CD4-positive, alpha-beta T cell treated with Interleukin-4 for 4 hours (primary cell): ENCODE measurements around the gene SPDYE17.
"Not testable (repeated sequence)": the region's sequence is repeated elsewhere in the genome, so short reads cannot be mapped to it uniquely, and the experiment has no call there.

Experiments used
- DNase-seq: peaks from one replicate; pipeline ENCODE4 v3.0.0-alpha.2; 2020

The SPDYE17 gene, protein sequence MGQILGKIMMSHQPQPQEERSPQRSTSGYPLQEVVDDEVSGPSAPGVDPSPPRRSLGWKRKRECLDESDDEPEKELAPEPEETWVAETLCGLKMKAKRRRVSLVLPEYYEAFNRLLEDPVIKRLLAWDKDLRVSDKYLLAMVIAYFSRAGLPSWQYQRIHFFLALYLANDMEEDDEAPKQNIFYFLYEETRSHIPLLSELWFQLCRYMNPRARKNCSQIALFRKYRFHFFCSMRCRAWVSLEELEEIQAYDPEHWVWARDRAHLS

GRCh38 chr7:77032261-77032660, at the start of gene SPDYE17:
Gene SPDYE17, minus strand, starts transcription at chr7:77032361. Its CDS starts 1,791 bp downstream, at chr7:77030570.
- DNase-seq, result not testable (repeated sequence)

DNA sequence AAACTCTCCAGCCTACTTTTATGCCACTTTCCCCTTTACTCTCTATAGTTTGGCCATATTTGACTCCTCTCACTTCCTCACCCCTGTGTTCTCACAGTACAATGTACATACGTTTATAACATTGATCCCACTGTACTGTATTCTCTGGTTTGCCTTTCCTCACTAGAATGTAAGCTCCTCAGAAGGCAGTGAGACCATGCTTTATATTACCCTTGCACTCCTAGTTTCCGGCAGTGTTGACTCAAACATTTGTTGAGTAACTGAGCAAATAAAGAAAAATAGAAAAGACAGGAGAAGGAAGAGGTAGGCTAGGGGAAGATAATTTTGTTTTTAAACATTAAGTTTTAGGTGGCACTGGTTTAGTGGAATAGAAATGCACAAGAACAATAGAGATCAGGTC, 48.1 kb upstream of the SPDYE17 start:
- DNase-seq, result not testable (repeated sequence)

DNA sequence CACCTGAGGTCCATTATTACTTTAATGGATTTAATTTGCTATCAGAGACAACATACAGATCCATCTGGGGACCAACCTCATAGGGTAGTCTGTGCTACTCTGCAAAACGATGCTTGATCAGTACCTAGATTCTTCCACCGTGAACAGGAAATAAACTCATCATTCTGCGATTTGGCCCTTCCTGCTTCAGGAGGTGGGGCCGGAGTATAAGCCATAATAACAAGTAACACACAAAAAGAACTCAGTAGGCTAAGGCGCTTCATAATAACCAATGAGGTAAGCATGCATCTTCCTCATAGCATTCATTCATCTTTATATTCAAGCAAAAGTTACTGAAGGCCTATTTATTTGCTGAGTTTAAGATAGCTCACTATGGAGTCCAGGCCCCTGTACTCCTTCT, 47.5 kb upstream of the SPDYE17 start:
- not testable (repeated sequence) for DNase-seq

- DNase-seq, result not testable (repeated sequence)
Observed at GRCh38 chr7:77079112-77079511, 47.0 kb upstream of the SPDYE17 start.

- not testable (repeated sequence) for DNase-seq
Observed at GRCh38 chr7:77077060-77077459, 44.9 kb upstream of the SPDYE17 start.

DNA sequence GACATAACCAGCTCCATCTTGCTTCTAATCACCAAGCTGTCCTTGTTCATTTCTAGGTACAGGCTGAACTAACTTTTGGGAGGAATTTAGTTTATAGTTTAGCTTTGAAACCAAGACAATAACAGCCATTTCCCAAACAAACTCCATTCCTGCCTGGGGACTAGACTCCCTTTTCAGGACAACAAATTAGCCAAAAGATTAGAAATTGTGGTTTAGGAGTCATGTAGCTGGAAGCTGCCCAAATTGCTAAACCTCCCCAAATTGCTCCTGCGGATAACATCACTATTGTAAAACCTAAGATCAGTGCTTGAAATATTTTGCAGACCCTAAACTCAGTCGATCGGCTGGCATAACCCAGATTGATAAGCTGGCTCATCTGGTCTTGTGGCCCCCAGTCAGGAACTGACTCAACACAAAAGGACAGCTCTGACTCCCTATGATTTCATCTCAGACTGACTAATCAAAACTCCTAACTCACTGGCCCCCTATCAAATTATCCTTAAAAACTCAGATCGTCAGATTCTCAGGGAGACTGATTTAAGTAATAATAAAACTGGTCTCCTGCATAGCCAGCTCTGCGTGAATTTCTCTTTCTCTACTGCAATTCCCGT, 42.7 kb upstream of the SPDYE17 start:
- DNase-seq, result not testable (repeated sequence)

DNA sequence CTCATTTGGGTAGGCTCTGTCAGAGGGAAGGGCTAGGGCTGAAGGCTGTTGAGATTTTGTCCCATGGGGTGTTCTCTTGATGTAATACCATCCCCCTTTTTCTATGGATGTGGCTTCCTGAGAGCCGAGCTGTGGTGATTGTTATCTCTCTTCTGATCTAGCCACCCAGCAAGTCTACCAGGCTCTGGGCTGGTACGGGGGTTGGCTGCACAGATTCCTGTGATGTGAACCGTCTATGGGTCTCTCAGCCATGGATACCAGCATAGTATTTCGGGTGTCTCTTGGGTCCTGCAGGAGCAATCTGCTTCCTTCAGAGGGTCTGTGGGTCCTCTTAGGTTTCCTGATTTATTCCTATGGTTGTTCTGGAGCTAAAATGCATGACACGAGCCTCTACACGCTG, 38.9 kb upstream of the SPDYE17 start:
- not testable (repeated sequence) for DNase-seq

- DNase-seq, result not testable (repeated sequence)
Observed at GRCh38 chr7:77065869-77066268, 33.7 kb upstream of the SPDYE17 start.

DNA sequence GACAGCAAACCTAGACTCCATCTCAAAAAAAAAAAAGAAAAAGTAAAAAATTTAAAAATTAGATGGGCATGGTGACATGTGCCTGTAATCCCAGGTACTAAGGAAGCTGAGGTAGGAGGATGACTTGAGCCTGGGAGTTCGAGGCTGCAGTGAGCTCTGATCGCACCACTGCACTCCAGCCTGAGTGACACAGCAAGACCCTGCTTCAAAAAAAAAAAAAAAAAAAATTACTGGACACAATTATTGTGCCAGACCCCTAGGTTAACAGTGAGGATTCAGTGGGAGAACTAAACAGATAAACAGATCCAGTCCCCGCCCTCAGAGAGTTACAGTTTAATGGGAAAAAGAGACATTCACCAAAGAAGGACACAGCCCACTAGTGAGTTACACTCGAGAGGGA, 31.6 kb upstream of the SPDYE17 start:
- not testable (repeated sequence) for DNase-seq

- not testable (repeated sequence) for DNase-seq
Observed at GRCh38 chr7:77062557-77062956, 30.4 kb upstream of the SPDYE17 start, which contains the start of gene SPDYE18. Gene SPDYE18, minus strand, starts transcription at chr7:77062558. Its CDS starts 2,046 bp downstream, at chr7:77060512.

DNA sequence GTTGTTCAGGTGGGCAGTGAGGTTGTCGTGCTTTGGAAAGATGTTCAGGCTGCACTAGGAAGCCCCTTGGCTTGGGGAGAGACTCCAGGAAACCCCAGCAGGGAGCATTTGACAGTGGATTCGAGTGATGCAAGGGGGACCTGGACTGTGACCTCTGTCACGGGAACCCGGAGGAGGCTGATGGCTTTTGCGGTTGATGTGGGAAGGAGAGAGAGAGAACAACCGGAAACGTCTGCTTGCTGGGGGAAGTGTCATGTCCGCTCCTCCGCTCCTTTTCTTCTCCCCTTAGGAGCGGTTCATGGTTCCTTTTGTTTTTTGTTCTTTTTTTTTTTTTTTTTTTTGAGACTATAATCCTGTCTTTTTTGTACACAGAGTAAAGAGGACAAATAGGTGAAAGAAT, 5.8 kb downstream of the SPDYE17 start:
- DNase-seq, result not testable (repeated sequence)

DNA sequence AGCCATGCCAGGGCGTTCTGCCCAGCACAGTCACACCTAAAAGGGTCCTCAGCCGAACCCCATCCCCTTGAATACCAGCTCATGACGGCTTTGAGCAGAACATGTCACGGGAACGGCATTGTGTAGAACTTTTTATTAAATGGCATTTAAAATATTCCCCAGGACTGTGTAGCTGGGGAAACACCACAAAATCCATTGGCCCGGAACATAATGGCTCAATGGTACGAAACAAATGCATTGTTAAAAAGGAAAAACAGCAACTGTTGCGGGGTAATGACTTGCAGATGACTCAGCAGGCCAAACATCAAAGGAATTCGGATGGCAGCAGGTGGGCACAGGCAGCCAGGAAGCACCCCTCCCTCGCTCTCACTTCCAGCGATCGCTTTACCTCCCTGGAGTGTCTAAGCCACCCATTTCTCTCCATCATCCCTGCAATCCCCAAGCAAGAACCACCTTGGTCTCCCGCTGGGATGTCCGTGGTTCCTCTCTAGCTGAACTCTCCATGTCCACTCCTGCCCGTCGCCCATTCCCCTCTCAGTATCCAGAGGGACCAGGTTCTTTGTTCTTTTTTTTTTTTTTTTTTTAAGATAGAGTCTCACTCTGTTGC, 22.0 kb downstream of the SPDYE17 start:
- DNase-seq, result not testable (repeated sequence)

DNA sequence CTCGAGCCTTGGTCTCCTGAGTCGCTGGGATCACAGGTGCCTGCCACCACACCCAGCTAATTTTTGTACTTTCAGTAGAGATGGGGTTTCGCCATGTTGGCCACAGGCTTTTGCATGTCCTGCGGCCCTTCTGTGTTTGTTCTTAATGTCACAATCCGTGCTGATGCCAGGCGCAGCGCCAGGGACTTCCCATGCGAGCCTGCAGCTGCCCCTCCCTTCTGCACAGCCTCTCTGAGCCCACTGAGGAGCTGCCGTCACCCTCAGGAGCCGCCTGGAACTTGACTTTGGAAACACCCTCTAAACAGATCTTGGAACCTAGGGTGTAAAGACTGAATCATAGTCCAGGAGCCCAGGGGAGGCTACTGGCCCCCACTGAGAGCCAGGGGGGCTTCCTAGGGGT, 24.2 kb downstream of the SPDYE17 start:
- DNase-seq, result not testable (repeated sequence)

- not testable (repeated sequence) for DNase-seq
Observed at GRCh38 chr7:77006127-77007110, 25.7 kb downstream of the SPDYE17 start.

- DNase-seq, result not testable (repeated sequence)
Observed at GRCh38 chr7:77005461-77006057, 26.6 kb downstream of the SPDYE17 start.

DNA sequence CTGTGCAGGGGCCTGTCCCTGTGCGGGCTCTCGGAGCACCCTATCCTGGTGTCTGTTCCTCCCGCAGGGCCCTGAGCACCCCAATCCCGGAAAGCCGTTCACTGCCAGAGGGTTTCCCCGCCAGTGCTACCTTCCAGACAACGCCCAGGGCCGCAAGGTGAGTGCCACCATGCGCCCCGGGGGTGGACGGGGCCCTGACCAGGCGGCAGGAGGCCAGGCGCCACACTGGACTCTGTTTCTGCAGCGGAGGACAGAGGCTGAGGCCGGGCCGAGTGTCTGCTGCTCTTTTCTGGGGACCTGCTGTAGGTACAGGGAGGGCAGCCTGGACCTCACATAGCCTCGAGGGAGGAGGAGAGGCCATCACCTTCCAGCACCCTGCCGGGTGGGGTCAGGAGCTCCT, 28.0 kb downstream of the SPDYE17 start:
- not testable (repeated sequence) for DNase-seq

- DNase-seq, result not testable (repeated sequence)
Observed at GRCh38 chr7:77003241-77003640, 28.9 kb downstream of the SPDYE17 start.

DNA sequence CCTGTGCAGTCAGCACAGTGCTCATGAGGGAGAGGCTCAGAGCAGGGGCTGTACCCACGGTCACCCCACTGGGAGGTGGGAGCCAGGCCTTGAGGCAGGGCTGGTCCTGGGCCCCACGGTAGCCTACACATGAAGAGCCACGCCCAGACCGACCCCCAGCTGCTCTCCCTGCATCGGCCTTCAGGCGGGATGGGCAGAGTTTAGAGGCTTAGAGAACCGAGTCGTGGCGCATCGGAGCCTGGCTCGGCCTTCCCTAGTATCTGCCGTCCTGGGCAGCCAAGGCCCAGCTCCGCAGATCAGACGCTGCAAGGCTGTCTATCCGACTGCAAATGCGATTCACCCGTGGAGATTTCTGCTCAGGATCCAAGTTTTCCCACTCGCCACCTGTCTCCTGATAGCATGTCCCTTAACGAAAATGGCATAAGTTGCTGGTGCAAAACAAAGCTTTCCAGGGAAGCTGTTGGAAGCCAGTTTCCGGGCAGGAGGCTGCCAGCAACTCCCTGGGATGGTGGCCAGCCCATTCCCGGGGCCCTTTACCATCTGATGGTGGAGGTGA, 29.4 kb downstream of the SPDYE17 start:
- DNase-seq, result not testable (repeated sequence)

- not testable (repeated sequence) for DNase-seq
Observed at GRCh38 chr7:77002104-77002503, 30.1 kb downstream of the SPDYE17 start.

DNA sequence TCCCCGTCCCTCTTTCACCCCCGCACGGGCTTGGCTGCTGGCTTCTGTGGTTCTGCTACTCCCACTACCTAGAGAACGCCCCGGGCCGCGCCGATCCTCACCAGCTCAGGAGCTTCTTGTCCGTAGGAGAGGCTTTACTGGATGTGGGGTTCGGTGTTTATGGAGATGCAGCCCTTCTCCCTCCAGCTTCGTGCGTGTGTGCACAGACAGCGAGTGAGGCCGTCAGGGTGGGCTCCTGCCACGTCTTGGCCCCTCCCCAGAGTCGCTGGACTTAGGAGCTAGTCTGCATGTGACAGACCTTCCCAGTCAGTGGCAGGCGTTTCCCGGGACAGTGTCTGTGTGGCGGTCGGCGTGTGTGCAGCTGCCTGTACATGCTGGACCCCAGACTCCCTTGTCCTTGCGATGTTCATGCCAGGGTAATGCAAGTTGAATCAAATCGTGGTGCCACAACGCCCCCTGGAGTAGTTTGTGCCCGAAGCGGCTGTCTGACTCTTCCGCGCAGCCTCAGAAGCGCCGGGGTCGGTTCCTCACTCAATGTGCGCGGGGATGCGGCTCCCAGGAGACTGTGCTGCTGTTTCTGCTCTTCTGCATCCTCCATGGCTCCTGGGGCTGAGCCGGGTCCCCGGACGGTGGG, 32.6 kb downstream of the SPDYE17 start:
- DNase-seq, result not testable (repeated sequence)

DNA sequence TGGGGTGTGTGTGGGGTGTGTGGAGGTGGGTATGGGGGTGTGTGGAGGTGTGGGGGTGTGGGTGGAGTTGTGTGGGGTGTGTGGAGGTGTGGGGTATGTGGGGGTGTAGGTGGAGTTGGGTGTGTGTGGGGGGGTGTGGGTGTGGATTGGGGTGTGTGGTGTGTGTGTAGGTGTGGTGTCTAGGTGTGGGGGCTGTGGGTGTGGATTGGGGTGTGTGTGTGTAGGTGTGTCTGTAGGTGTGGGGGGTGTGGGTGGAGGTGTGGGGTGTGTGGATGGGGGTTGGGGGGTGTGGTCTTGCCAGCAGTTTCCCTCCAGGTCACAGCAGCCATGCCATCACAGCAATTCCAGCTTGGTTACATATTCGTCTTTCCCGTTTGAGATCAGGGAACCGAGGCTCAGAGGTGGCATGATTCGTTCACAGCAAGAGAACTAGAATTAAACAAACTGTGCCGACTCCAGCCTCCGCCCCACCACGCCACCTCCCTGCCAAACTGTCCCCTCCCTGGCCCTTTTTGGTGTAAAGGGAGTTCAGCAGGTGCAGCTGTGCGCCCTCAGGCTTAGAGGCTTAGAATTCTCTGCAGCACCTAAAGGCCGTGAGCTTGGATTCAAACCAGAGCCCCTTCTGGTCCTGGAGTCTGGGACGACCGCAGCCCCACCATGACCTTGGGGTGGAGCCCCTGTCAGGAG, 33.3 kb downstream of the SPDYE17 start:
- not testable (repeated sequence) for DNase-seq
